ENCODE measurements around the gene OVCA2.
A peak's percentile ranks its signal among the peaks of the same experiment; 100 is the strongest.
"Not testable (repeated sequence)": the region's sequence is repeated elsewhere in the genome, so short reads cannot be mapped to it uniquely, and the experiment has no call there.

OVCA2 gene

DNA sequence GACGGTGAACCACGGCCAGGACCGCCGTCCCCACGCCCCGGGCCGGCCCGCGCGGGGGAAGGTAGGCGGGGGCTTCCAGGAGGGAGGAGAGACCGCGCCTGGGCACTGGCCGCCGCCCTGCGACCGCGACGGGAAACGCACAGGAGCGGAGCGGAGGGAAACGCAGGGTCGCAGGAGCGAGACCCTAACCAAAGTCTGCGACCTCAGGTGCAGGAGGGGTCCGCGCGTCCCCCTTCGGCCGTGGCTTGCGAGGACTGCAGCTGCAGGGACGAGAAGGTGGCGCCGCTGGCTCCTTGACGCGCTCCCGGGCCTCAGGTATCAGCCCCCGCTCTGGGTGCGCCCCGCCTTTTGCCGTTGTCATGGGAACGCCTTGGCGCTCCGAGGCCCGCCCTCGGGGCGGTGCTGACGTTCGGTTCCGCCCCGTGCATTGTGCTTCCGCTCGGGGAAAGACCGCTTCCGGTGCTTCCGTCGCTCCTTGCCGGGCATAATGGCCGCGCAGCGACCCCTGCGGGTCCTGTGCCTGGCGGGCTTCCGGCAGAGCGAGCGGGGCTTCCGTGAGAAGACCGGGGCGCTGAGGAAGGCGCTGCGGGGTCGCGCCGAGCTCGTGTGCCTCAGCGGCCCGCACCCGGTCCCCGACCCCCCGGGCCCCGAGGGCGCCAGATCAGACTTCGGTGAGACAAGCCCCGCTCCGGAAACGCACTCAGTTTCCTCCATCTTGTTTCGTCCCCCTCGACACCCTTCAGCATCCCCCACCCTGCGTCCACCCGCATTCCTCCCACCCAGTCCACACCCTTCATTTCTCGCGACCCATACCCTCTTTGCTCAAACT is at the start of gene OVCA2:
Gene OVCA2 (plus strand): TSS at position 462 of the 829 bp plus-strand sequence. CDS start 26 bp downstream, at position 488.
- DNase-seq: peak; percentile 58

DNA sequence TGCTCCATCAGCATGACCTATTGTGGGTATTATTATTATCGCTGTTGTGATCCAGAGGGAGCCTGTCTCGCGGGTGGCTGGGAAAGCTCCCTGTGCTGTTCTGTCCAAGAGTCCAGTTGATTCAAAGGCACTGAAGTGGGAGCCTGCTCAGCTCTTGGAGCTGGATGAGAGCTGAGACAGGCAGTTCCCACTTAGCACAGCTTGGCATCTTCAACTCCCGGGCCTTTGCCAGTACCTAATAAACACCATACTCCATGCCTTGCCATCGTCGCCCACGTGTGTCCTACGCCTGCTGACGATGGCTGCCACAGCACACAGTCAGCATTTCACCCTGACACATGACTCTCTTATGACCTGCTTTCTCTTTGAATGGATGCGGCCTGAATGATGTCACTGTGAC is 49.3 kb upstream of the OVCA2 start:
- DNase-seq: no peak

DNA sequence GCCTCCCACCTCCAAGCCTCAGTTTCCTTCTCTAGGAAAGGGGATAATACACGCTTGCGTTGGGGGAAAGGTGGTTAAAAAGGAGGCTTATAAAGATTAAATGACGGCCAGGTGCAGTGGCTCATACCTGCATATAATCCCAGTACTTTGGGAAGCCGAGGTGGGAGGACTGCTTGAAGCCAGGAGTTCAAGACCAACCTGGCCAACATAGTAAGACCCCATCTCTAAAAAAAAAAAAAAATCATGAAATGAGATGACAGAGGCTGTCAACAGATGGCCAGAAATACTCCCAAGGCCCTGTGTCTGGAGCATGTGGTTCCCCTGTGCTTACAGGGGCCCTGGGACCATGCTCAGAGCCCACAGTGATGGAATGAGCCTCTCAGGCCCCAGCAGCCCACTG is 47.1 kb upstream of the OVCA2 start:
- no peak for DNase-seq

DNA sequence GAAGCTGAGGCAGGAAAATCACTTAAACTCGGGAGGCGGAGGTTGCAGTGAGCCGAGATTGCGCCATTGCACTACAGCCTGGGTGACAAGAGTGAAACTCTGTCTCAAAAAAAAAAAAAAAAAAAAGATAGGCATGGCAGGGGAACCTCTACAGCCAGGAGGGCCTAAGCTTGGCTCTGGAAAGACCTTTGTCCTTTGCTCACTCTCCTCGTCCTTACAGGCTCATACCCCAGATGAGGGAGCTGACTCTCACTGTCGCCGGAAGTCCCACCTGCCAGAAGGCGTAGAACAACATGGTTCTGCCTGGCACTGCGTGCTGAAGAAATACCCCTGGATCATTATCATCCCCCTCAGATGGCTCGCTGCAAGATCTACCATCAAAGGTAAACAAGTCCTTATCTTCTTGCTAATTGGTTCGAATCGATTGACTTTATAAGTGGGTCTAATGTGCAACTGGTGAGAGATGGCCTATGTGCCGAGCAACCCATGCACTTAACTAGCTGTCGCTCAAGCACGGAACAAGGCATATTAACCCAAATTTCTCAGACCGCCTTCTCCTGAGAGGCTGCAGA is 46.4 kb upstream of the OVCA2 start:
- no peak for DNase-seq

DNA sequence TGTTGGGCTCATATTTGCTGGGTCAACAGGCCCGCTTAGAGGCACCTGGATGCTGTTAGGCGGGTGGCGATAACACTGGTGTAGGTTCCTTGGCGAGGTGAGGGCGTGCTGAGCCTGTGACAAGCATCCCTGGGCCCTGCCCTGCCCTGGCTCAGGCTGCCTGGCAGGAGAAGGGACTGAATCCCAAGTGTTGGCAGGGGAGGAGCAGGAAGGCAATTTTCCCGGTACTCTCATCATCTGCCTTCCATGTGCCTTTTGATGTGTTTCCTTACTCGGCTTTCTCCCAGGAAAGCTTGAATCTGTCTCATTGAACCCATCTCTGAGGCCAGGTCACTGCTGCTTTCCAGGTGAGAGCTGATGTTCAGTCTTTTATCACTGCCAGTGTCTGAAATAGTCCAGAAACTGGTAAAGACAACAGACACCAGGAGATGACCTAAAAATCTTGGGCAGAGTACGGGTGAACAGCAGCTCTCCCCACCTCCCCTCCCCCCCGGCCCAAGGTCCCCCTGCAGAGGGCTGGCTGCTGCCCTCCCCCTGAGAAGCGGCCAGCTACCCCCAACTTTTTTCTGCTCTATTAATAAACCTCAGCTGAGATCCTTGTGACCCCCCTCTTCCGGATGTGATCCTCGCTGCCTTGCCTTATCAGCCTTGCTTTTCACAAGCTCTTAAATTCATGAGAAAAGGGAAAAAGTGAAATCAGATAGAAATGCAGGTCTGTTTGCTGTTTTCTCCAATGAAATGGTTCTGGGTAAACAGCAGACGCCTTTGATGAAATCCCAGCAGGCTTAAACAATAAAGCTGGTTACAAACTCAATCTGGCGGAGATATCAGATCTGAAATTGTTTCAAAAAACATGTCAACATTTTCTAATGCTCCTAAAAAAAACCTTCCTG is 45.7 kb upstream of the OVCA2 start:
- DNase-seq: no peak

DNA sequence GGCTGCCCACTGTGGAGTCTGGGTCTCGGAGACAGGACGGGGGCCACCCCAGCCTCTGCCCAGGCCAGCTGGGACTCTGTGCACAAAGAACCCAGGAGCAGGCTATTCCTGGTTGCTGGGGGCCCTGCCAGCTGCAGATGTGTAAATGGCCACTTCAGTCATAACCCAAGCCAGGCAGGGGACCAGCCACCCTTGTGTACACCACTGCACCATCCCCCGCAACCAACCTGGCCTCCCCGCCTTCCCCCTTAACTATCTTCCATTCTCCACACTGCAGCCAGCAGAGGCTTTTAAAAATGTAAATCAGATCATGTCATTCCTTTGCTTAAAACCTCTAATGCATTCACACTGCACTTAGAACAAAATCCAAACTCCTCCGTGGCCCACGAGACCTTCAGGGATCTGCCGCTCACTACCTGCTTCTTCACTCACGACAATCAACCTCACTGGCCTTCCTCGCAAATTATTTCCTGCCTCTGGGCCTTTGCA is 45.0 kb upstream of the OVCA2 start:
- no peak for DNase-seq

DNA sequence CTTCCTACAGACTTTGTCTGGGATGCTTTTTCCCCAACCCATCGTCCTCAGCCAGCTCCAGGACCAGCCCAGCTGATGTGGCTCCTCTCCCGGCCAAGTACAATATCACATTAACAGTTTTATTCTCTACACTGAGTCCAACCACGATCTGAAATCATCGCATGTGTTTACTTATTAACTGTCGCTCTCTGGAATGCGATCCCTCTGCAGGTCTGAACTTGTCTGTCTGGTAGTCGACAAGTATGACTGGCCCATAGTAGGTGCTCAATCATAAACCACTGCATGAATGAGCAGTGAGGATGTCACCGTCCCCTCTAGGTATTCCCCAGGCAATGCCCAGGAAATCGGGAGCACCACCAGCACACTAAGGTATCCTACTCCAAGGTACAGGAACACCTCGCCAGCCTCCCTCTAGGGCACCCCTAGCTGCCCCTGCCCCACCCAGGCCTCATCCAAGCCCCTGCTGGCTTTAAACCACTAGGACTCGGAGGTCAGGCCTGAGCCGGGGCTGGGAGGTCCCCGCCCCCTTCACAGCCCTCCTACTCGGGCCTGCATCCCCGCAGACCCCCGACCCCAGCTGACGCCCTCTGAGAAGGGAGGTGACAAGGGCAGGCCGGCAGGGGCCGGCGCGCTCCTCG is 44.4 kb upstream of the OVCA2 start:
- DNase-seq: no peak

DNA sequence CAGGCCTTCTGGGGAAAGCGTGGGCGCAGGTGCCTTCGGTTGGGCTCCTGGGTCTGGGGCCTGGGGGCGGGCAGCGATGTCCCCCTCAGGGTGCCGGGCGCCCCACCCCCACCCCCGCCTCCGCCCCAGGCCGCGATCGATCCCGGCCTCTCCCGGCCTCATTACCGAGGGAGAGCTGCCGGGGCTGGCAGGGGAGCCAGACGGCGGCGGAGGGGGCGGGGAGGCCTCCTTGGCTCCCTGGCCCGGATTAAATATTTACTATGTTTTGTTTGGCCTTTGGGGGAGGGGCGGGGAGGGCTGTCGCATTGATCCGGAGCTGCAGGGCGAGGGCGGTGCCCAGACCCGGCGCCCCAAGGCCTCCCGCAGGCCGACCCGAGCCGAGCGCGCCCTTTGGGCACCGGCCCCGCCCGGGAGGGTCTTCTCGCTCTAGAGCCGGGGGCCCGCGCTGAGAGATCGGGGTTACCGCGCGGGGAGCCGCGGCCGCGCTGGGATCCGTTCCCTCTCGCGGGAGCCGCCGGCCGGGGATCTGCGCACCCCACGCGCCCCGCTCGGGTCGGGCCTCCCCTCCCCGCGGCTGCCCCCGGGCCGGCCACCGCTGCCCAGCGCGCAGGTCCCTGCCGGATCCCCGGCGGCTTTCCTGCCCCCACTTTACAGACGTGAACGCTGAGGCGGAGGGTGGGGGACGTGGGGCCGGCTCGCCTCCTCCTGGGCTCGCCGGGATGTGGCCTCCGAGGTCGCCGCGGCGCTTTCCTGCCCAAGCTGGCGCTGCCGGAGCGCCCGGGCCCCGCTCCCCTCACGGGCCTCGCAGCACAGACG is 43.7 kb upstream of the OVCA2 start:
- DNase-seq: no peak

DNA sequence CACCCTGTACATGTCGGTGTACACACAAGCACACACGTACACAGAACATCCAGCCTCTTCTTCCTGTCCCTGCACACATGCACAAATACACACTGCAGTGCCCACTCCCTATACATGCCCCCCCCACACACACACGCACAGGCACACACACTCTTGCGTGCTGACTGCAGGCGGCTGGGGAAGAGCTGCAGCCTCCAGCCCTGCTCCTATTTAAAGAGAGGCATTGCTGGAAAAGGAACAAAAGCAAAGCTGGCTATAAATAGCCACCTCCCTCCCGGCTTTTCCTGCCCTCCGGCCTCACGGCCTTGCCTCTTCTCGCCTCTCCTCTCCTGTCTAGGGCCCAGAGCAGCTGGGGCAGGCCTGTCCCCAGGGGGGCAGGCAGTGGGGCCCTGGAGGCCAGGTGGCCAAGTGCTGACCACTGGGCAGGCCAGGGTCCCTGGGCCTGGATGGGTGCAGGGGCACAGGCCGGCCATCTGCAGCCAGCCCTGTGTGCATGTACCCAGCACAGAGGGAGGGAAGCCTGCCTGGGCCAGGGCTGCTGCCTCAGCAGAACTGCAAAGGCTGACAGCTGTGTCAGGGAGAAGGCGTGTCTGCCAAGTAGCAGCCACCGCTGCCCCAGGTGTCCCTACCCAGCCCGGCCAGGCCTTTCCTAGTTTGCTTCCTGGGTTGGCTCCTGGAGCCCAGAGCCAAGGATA is 42.1 kb upstream of the OVCA2 start:
- DNase-seq: no peak

DNA sequence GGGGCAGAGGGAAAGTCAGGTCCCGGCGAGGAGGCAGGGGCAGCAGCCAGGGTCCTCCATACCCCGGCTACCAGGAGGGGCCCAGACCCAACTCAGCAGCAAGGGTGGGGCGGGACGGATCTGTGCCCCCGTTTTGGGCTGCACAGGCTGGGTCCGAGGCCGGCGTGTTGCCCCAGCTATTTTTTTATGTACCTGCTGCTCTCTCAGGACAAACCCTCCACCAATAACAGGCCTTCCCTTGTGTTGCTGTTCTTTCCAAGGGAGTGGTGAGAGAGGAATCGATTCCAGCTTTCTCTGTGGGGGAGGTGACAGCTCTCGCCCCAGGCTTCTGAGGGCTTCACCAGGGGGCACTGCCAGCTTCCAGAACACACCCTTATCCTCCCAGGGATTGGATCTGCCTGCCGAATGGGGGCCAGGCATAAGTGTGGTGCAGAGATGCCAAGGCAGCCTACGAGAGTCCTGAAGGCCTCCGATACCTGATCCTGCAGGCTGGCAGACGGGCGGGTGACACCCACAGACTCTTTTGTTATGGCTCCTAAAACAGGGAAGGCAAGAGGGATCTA is 39.0 kb upstream of the OVCA2 start:
- no peak for DNase-seq

DNA sequence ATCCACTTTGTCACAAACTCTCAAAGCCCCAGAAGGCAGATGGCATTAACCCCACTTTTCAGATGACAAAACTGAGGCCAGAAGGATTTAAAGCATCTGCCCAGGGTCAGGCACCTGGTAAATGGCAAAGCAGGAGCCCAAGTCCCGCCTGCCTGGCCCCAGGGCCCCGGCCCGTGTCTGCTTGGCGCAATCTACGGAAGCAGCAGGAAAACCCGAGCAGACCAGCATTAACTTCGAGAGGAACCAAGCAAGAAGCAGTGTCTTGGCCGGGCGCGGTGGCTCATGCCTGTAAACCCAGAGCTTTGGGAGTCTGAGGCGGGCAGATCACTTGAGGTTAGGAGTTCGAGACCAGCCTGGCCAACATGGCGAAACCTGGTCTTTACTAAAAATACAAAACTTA is 38.3 kb upstream of the OVCA2 start:
- no peak for DNase-seq

DNA sequence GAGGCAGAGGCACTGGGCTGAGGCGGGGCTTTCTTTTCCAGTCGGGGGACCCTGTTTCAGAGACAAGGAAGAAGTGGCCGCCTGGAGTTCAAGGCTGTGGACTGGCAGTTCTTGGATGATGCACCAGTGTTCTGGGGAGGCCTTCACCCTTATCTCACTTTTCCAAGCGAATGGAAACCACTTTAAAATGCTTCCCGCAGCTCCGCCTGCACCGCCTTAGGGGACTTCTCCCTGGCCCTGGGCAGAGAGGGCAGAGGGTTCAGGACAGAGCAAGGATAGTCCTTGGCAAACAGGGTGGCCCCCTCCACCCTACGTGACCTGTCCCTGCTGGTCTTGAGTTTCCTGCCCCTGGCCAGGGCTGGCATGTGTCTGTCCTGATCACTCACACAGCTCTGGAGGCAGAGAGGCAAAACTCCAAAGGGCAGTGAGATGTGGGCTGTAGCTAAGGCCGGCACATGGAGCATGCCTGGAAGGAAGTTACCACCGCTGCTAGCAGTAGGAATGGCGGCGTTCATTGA is 37.3 kb upstream of the OVCA2 start:
- DNase-seq: no peak

DNA sequence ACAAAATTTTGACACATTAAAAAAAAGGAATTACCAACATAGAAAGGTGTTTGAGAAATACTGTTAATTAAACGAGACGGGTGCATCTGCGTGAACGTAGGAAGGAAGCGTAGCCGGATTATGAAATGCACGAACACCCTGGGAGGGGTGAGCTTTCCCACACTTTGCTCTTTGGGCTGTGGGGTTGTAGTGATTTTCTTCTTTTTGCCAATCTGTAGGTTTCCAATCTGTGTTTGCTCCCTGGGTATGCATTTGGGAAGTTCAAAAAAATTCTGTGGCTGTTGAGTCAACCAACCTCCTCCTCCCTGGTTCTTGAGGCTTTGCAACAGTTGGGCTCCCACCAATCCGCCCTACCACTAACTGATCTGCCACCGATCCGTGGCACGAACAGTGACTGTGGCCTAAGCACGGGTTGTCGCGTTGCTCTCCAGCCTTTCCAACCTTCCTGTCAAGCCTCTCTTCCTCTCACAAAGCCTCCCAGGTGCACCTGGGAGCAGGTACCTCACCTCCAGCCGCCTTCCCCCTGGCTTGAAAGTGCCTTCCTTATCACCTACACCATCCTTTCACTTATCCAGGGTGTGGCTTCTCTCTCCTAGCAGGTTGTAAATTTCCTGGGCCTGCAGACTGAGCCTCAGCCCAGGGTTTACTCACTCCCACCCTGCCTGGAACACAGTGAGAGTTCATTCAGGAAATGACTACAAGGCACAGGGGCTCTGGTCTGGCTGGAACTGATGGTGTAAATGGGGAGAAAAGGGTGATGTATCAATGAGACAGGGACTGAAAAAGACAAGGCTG is 33.3 kb upstream of the OVCA2 start:
- no peak for DNase-seq

DNA sequence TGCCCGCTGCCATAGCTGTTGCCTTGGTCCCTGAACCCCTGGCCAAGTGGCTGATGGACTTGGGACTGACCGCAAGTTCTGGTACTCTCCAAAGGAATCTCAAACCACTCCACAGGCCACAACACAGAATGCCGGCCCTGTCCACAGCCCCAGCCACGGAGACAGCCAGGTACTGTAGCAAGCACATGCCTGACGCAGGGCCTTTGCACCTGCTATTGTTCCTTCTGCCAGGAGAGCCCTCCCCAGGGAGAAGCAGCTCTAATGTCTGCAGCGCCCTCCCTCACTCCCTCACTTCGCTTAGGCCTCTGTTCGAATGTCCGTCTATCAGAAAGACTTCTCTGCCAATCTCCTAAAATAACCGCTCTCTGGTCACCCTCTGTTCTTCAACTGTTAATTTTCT is 32.1 kb upstream of the OVCA2 start:
- no peak for DNase-seq

DNA sequence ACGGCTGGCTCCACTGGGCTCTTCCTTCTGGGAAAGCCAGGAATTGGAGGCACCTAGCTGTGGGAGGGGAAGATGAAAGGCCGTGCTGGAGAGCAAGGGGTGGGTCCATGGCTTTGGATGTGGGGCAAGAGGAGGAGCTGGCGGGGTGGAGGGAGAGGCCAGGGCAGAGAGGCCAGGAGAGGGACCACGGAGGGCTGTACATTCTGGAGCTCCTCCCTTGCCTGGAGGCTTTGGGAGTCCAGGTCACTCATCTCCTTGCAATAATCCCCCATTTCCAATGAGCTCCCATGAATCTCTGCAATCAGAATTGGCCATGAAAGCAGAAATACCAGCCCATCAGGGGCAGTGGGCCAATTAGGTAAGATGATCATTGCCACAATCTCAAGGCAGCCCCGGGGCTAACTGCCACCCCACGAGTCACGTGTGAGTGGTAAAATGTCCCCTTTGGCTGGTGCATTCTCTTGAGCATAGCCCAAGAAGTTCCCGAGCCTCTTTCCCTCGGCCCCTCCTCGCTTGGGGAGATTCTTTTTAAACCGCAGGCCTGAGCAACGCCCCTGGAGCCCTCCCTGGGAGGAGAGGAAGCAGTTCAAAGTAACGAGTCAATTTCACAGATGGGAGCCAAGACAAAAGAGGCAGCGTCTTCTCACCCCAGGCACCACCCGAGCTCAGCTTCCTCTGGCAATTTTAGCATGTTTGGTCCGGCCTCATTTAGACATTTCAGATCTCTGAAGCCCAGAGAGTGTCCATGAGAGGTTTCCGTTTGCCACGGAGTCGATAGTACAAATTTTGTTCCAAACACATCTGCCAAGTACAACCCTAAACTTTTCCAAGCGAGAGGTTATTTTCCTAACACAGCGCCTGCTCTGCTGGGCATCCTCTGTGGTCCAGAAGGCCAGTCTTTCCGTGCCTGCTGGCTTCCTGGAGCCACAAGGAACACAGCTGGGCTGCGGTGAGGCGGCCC is 30.1 kb upstream of the OVCA2 start:
- DNase-seq: no peak

DNA sequence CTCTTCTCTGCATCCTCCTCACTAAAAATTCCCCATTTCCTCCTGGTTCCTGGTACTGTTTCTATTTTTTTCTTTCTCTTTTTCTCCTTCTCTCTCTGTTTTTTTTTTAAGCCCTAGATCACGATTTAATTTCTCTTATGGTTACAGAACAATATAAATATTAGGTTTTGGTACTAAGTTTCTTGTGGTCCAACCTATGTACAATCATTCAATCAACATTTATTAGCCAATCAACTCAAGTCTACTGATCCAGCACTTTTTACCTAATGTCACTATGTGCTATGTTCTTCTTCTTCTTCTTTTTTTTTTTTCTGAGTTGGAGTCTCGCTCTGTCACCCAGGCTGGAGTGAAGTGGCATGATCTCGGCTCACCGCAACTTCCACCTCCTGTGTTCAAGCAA is 29.3 kb upstream of the OVCA2 start:
- no peak for DNase-seq

DNA sequence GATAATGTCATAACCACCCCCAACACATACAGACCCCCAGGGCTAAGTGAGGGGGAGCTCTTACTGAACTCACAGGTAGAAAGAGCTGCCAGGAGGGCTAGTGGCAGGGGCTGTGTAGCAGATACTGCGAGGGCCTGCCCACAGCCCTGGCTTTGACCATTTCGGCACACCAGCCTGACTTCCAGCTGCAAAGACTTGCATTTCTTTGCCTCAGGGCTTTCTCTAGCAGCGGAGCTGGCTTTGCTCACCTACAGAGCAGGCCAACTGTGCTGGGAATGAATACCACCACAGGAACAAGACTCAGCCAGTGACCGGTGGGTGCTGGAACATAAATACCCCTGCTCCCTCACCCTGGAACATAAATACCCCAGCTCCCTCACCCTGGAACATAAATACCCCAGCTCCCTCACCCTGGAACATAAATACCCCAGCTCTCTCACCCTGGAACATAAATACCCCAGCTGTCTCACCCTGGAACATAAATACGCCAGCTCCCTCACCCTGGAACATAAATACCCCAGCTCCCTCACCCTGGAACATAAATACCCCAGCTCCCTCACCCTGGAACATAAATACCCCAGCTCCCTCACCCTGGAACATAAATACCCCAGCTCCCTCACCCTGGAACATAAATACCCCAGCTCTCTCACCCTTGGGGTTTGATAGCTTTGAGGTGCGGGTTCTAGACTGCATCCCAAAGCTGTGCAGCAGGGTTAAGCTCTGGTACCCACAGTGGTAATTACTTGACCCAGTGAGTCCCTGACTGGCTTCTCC is 28.4 kb upstream of the OVCA2 start:
- DNase-seq: not testable (repeated sequence)

DNA sequence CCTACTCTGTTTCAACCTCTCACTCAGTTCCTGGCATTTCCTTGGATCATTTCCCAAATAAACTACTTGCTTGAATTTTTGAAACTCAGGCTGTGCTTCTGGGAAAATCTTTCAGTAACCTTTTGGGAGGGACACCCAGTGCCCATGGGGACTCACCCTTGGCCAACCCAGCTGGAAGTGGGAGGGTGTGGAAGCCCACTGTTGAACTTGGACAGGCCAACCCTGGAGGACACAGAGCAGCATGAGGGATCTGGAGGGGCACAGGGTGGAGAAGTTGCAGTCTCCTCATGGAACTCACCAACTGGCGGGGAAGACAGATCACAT is 27.9 kb upstream of the OVCA2 start:
- no peak for DNase-seq
